ENCODE results near the gene ADGRG6. TPM values are rescaled to one million over a fixed set of nuclear protein-coding genes. Genes with fewer than 3 reads are reported as not detected.

ADGRG6 gene
- total RNA-seq, 1 experiment from 2014 or later = 0.49 TPM

DNA sequence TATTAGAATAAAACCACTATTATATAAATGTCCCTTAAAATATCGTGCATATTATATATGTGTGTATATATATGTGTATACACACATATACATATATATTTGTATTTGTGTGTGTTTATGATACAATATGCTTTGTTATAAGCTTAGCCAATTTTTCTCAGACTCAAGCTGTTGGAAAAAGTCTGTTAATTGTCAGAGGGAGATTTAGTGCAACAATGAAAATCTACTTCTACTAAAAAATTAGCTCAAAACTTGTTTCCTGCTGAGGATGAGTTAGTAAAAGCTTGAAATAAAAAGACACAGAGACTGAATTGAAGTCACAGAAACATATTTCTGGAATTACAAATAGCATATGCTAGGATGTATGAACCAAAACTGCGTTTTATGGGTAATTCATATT, 79.4 kb downstream of the ADGRG6 start:
- Histone ChIP-seq H3K4me1 (ENCODE audit: insufficient read depth, low read length, poor library complexity, severe bottlenecking) (peaks cover 27% of the 10 kb centered on the region), H3K36me3 (ENCODE audit: insufficient read depth, low read length, poor library complexity, severe bottlenecking) (no peaks in the 10 kb centered on the region), H3K4me3 (ENCODE audit: low read depth, low read length, poor library complexity, severe bottlenecking) (no peak overlapping the region), H3K27ac (ENCODE audit: low read depth, low read length, poor library complexity, severe bottlenecking) (no peak overlapping the region), H3K27me3 (replicated peaks; ENCODE audit: insufficient read depth, low read depth, low read length, poor library complexity) (no peaks in the 10 kb centered on the region), H3K9me3 (ENCODE audit: low read depth, low read length, poor library complexity, severe bottlenecking) (no peaks in the 10 kb centered on the region)
- no TSS peak for BruUV-seq (replicated peaks)
- TF ChIP-seq, protein P1, sequence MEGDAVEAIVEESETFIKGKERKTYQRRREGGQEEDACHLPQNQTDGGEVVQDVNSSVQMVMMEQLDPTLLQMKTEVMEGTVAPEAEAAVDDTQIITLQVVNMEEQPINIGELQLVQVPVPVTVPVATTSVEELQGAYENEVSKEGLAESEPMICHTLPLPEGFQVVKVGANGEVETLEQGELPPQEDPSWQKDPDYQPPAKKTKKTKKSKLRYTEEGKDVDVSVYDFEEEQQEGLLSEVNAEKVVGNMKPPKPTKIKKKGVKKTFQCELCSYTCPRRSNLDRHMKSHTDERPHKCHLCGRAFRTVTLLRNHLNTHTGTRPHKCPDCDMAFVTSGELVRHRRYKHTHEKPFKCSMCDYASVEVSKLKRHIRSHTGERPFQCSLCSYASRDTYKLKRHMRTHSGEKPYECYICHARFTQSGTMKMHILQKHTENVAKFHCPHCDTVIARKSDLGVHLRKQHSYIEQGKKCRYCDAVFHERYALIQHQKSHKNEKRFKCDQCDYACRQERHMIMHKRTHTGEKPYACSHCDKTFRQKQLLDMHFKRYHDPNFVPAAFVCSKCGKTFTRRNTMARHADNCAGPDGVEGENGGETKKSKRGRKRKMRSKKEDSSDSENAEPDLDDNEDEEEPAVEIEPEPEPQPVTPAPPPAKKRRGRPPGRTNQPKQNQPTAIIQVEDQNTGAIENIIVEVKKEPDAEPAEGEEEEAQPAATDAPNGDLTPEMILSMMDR (conservative IDR thresholded peaks at IDR 0.05; ENCODE audit: low read depth, low read length) = no peak
- no peak for TF ChIP-seq EZH2 (IDR thresholded peaks at IDR 0.05; ENCODE audit: borderline replicate concordance, low read depth, low read length, poor library complexity, severe bottlenecking)
- ChIA-PET CTCF (no interaction called here), POLR2A (ENCODE audit: low non-redundant PET) (no interaction called here)
- DNase-seq (ENCODE audit: low spot score) = no peak
- intact Hi-C loops (cut with micrococcal nuclease; ENCODE audit: unreplicated experiment) = loop anchor here (10.0 kb wide), 1 partner anchor 146 kb away; no protein-coding TSS in a partner anchor

- Histone ChIP-seq H3K27ac (ENCODE audit: low read depth, low read length, poor library complexity, severe bottlenecking) (no peak overlapping the region), H3K36me3 (ENCODE audit: insufficient read depth, low read length, poor library complexity, severe bottlenecking) (no peaks in the 10 kb centered on the region), H3K27me3 (replicated peaks; ENCODE audit: insufficient read depth, low read depth, low read length, poor library complexity) (no peaks in the 10 kb centered on the region), H3K4me3 (ENCODE audit: low read depth, low read length, poor library complexity, severe bottlenecking) (no peak overlapping the region), H3K4me1 (ENCODE audit: insufficient read depth, low read length, poor library complexity, severe bottlenecking) (peaks cover 24% of the 10 kb centered on the region), H3K9me3 (ENCODE audit: low read depth, low read length, poor library complexity, severe bottlenecking) (no peaks in the 10 kb centered on the region)
- intact Hi-C loops (cut with micrococcal nuclease; ENCODE audit: unreplicated experiment) = loop anchor here (10.0 kb wide), 1 partner anchor 147 kb away; no protein-coding TSS in a partner anchor
- ChIA-PET CTCF (no interaction called here), POLR2A (ENCODE audit: low non-redundant PET) (no interaction called here)
- BruUV-seq (replicated peaks) = no TSS peak
- no peak for TF ChIP-seq EZH2 (IDR thresholded peaks at IDR 0.05; ENCODE audit: borderline replicate concordance, low read depth, low read length, poor library complexity, severe bottlenecking)
- TF ChIP-seq, protein P1 (conservative IDR thresholded peaks at IDR 0.05; ENCODE audit: low read depth, low read length) = no peak
- no peak for DNase-seq (ENCODE audit: low spot score)
Observed at GRCh38 chr6:142381845-142382378, 80.1 kb downstream of the ADGRG6 start.

GRCh38 chr6:142384519-142385254, 82.9 kb downstream of the ADGRG6 start:
- TF ChIP-seq EZH2 (IDR thresholded peaks at IDR 0.05; ENCODE audit: borderline replicate concordance, low read depth, low read length, poor library complexity, severe bottlenecking) = no peak
- TF ChIP-seq, protein P1 (conservative IDR thresholded peaks at IDR 0.05; ENCODE audit: low read depth, low read length) = no peak
- Histone ChIP-seq H3K27me3 (replicated peaks; ENCODE audit: insufficient read depth, low read depth, low read length, poor library complexity) (no peaks in the 10 kb centered on the region), H3K36me3 (ENCODE audit: insufficient read depth, low read length, poor library complexity, severe bottlenecking) (no peaks in the 10 kb centered on the region), H3K9me3 (ENCODE audit: low read depth, low read length, poor library complexity, severe bottlenecking) (no peaks in the 10 kb centered on the region), H3K4me3 (ENCODE audit: low read depth, low read length, poor library complexity, severe bottlenecking) (no peak overlapping the region), H3K27ac (ENCODE audit: low read depth, low read length, poor library complexity, severe bottlenecking) (no peak overlapping the region), H3K4me1 (ENCODE audit: insufficient read depth, low read length, poor library complexity, severe bottlenecking) (peaks cover 2% of the 10 kb centered on the region)
- BruUV-seq (replicated peaks) = no TSS peak
- no peak for DNase-seq (ENCODE audit: low spot score)
- ChIA-PET POLR2A (ENCODE audit: low non-redundant PET) (no interaction called here), CTCF (no interaction called here)
- intact Hi-C loops (cut with micrococcal nuclease; ENCODE audit: unreplicated experiment) = loop anchor here (5.0 to 10.0 kb wide), 3 partner anchors 82 to 227 kb away; partner anchors contain the start of gene ADGRG6

All from A673 (cell line).